GM19452 (cell line): ENCODE data around the gene COLEC11.
"Not testable (repeated sequence)": the region's sequence is repeated elsewhere in the genome, so short reads cannot be mapped to it uniquely, and the experiment has no call there.

Source experiments
- ATAC-seq: cut with Tn5 transposase; IDR thresholded peaks from one replicate; pipeline ENCODE4 v1.9.1; 2021; ENCODE audit not compliant: unreplicated experiment

COLEC11 gene

DNA sequence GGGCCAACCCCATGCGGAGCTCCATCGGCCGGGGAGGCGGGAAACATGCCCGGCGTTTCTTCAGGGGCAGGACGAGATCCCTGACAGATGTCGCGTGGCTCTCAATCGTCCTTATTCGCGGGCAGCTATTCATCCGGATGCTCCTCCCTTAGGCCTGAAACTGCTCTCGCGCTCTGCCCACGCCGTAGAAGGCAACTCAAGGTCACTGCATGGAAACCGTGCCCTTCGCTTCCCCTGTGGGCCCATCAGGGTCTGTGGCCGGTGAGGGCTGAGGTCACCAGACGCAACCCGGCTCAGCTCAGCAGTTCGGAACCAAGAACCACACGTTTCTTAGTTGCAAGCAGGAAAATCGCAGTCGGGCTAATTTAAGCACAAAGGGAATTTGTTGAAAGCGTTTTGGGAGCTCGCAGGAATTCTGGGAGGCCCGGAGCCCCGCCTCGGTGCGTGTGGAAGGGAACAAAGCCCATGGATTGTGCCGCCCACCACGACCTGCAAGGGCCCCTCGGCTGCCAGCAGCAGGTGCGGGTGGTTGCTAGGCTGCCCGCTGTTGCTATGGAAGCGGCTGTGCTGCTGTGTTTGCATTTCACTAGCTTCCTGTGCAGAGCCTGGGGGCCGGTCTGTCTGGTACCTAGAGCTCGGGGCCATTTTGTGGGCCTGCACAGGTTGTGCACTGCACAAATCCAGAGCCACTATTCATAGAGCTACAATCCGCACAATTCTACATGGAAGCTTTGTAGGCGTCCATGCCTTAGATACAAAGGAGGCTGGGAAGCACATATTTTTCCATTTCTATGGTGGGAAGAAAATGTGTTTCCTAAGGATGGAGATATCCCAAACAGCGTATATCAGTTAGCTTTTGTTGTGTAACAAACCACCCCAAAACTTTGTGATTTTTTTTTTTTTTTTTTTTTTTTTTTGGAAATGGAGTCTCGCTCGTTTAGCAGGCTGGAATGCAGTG is 57.1 kb downstream of the COLEC11 start:
- peak; percentile 78 for ATAC-seq

DNA sequence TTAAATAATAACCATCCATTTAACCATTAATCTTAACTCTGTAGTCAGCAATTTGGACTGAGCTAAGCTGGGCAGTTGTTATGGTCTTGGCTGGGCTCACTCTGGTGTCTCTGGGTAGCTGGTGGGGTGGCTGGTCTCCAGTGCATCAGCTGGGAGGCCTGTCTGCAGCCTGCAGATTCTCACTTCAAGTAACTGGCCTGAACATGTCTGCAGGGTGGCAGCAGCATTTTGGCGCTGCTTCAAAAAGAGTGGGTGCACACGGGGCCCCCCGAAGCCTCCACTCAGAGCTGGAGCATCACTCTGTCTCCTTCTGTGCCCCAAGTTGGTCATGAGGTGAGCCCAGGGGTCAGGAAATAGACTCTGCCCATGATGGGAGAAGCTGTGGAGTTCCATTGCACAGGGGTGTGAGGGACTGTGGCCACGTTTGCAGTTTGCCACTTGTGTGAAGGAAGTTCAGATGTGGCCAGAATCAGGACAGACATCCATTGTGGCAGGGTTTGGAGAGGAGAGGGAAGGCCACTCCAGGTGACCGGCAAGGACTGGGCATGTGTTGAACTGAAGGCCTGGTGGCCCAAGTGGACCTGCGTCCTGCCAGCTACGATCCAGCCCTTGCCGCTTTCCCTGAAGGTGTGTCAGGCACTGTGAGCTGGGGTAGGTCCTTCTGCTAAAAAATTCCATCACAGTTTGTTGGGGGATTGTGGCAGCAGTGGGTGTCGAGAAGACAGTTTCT is 58.1 kb downstream of the COLEC11 start:
- ATAC-seq, result no peak

DNA sequence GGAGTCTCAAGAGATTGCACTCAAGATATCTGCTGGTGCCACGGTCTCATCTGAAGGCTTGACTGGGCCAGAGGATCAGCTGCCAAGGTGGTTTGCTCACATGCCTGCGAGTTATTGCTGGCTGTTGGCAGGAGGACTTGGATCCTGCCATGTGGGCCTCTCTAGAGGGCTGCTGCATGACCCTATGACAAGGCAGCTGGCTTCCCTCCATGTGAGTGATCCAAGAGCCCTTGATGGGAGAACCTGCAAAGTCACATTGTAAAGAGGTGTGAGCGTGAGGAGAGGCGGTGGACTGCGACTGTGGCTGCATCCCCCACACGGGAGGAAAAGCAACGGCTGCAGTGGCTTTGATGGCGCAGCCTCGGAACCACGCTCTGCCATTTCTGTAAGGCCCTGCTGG is 59.1 kb downstream of the COLEC11 start:
- ATAC-seq, result no peak

DNA sequence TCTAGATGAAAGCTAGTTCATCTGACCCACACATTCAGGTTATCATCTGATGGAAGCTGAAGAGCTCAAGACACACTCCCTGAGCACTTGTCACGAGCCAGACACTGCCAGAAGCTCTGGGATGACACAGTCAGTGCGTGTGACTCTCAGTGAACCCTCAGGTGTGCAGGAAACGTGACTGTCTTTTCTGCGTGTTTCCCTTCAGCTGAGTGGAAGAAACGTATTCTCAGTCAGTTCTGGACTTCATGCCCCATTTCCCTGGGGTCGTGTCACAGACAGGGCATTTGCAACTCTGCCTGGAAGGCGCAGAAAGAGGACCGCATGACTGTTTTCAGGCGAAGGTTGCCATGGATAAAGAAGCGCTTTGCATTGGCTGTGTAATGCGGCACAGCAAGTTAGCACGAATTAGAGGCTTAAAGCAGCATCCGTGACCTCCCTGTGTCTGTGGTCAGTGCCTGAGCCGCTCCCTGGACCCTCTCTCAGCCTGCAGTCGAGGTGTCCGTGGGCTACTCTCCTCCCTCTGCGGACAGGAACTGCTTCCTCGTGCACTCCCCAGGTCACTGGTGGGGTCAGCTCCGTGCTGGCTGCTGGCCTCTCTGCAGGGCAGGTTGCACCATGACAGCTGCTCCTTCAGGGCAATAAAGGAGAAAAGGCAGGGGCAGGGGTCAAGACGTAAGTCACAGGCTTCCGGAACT is 59.8 kb downstream of the COLEC11 start:
- no peak for ATAC-seq

DNA sequence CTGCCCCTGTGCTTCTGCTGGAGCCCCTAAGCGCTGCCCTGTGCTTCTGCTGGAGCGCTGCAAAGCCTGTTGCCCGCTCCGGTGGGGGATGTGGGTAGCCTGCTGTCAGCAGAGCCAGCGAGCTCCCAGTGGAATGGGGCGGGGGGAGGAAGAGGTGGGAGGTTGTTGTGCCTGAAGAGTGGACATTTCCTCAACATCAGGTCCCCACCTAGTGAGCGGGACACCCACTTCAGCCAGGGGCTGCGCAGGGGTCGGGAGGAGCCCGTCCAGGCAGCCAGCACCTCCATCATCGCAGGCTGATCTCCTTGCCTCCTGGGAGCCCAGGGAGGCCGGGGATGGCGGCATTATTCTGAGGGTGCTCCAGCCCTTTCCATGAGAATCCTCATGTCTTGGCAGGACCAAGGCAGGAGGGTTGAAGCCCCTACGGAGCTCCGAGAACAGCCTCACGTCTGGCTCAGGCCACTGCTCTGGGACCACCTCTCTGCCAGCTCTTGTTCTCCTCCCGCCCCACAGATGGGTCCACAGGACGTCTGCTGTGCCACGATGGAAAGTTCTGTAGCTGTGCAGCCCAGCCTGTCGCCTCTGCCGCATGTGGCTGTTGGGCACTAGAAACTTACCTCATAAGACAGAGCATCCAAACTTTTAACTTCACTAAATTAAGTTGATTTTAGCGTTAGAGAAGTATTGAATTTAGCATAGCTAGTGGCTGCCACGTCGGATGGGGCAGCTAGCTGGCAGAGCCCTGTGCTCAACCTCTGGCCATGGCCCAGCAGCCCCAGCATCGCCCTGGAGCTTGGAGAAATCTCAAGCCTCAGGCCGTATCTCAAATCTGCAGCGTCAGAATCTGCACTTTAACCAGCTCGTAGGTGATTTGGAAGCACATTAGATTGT is 61.2 kb downstream of the COLEC11 start:
- ATAC-seq, result no peak

DNA sequence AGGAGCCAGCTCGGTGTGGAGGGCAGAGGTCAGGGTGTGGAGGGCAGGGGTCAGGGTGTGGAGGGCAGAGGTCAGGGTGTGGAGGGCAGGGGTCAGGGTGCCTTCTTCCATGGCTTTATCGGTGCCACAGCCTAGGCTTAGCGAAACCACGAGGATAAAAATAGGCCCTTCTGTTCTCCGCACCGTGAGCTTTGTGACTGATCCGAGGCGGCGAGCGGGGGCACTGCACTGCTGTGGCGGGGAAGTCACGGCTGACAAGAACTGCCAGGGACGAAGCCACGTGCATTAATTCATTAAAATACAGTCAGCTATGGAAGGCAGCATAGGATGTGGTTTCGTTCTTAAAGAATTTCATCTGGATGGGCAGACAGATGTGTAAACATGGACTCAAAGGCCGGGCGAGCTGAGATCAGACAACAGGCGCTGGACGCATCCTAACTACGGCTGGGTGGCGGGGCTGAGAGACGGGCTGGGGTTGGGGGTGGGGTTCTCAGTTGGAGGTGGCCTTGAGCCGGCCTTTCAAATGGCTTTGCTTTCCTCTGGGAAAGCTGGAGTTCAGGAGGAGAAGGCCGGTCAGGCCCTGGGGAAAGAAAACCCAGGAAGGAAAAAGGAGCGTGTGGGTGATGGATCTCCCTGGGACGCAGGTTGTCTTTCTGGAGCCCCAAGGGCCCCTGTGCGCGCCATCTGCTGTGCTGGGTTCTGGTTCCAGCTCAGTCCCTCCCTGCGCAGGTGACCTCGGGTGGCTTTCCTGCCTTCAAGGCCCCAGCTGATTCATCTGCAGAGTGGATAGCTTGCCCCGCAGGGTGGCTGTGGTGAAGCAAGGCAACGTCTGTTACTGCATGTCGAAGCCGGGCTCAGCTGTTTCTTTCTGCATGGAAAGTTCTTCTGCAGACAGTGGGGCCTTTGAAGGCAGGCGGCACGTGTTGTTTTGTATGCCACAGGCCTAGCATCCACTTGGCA is 62.1 kb downstream of the COLEC11 start:
- no peak for ATAC-seq

DNA sequence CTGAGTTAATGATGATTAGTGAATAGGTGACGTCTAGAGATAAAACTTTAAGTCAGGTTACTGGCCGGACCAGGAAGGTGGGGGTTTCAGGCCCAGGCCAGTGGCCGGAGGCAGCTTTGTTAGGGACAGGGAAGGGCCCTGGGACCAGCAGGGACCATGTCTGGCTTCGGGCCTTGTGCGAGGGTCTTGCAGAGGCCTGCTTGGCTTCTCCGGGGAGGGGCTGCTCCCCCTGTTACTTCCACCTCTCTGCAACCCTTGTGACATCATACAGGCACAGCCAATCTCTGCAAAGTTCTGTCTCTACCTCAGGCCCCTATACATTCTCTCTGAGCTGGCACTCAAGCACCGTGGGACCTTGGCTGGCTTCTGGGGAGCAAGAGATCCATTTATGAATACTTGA is 63.0 kb downstream of the COLEC11 start, which contains the start of gene ALLC:
ALLC (plus strand) TSS at position 320 of the 400 bp plus-strand sequence. CDS start 12,958 bp downstream, outside the sequence.
- ATAC-seq, result no peak

DNA sequence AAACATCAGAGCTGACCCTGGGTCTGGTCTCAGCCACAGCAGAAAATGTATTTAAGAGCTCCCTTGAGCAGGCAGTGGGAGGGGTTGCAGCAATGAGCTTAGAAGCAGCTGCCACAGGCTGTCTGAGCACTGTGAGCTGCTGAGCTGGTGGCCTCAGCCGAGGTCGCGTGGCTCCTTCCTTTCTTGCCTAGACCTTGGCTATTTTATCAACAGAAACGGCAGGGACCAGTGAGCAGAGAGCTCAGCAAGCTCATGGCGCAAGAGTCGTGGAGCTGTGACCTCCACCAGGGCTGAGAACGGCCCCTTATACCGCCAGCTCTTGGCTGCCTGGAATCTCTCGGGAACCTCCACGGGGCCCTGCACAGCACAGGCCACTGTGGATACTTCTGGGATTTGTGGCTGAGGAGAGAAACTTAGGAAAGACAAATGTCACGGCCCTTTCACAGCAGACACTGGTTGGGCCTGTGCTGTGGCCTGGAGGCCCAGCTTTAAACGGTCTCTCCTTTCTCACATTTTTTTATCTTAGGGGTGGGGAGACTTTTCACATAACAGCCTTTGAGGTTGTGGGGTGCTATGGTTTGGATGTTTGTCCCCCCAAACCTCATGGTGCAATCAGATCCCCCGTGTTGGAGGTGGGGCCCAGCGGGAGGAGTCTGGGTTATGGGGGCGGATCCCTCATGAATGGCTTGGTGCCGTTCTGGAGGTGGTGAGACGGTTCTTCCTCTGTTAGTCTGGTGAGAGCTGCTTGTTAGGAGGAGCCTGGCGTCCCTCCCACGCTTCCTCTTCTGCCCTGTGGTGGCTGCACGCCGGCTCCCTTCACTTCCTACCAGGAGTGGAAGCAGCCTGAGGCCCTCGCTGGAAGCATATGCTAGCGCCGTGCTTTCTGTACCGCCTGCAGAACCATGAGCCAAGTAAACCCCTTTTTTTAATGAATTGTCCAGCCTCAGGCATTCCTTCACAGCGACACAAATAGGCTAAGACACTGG is 64.8 kb downstream of the COLEC11 start:
- ATAC-seq, result no peak

DNA sequence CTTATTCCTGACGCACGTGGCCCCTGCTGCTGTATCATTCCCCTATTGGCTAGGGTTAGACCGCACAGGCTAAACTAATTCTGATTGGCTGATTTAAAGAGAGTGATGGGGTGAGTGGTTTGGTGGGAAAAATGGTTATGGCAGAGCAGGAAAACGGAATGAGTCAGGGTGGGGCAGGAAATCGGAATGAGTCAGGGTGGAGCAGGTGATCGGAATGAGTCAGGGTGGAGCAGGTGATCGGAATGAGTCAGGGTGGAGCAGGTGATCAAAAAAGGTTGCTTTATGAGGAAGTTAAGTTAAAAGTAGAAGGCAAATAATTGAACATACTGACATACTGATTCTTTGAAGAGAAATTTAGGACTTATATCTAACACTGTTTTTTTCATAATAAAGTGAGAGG is 65.7 kb downstream of the COLEC11 start:
- ATAC-seq, result not testable (repeated sequence)

DNA sequence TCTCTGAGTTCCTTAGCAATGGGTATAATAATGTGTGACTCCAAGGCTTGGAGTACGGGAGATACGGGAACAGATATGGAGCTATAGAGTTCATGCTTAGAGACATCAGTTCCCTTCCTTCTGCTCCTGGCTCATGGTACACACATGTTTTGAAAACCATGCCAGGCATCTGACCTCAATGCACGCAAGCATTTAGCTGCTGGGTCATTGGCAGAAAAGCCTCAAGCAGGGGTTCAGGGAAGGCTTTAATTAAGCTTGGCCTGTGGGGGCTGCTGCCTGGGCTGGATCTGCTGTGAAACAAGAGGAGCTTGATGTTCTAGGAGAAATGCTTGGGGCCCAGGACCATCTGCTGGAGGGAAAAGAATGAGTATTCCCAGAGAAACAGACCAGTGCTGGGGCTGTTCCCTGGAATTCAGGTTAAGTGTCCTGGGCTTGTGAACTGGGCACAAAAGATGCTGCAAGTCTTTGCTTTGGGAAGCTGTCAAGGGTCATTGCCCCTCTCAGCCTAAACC is 66.3 kb downstream of the COLEC11 start:
- no peak for ATAC-seq

DNA sequence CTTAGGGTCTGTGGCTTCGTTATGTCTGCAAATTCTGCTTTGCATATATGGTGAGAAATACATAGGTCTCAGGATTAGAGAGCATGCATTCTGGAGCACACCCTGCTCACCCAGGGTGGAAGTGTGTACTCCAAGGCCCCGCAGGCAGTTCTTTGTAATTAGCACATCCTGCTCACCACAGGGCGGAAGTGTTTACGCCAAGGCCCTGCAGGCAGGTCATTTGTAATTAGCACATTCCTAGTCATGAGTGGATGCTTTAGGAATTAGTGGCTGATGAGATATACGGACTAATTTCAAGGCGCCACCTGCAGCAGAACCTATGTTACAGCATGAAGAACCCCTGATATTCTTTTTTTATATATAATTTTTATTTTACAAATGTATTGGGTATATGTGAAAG is 67.3 kb downstream of the COLEC11 start:
- no peak for ATAC-seq

DNA sequence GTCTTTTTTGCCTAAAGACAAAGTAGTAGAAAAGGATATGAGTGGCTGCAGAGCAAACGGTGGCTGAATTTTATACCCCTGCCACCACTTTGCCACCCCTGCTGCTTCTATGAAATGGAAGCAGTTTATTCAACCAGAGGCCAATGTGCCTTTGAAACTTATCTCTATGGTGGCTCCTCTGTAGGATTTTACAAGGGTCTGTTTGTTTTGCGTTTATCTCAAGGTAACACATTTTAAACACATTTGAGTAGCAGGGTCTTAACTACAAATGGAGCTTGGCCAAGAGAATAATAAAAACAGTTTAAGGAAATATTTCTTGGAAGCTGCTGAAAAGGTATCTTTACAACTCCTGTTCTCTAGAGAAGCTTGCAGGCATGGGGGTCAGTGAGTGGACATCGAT is 69.2 kb downstream of the COLEC11 start:
- no peak for ATAC-seq

DNA sequence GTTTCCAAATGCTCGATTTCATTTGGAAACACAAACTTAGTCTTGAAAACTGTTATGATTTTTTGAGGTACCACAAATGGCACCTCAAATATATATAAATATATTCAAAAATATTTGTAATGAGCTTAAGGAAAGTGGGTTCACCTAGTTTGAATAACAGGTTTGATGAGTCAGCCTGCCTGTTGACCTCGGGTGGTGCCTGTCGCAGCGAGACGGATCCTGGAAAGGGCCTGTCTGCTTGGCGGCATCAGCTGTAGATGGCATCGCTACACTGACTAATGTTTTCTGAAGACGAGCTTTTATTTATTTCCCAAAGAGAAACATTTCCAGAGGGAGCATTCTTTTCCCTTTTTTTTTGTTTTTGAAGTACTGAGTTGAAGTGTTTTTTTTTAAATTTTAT is 70.0 kb downstream of the COLEC11 start:
- ATAC-seq, result no peak

DNA sequence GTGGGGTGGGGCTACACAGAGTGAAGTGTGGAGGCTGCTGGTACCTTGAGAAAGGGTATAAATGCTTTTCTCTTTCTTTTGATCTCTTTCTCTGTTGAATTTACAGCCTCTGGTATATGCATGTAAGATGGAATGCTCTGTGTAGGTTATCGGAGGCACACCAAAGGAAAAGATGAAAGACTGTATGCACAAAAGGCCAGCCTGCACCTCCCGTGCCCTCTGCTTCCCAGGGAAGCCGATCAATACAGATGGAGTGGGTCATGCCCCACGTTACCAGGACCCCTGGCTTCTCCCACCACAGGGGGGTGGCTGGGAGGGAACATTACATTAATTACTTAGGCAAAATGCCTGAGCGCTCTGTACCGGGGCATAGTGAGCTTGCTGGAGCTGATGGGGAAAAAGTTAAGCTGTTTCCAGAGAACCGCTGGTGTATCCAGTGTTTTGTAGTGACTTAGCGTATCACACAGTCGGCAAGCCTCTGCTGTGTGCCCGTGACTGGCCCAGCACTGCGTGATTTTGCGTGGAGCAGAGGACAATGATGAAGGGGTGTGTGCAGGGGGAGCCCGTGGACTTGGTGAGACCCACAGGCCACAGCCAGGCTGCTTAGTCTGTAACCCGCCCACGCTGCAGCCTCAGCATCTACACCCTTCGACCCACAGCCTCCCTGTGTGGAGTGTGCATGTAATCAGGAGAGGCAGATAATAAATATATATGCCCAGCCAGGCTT is 71.1 kb downstream of the COLEC11 start:
- ATAC-seq, result no peak

DNA sequence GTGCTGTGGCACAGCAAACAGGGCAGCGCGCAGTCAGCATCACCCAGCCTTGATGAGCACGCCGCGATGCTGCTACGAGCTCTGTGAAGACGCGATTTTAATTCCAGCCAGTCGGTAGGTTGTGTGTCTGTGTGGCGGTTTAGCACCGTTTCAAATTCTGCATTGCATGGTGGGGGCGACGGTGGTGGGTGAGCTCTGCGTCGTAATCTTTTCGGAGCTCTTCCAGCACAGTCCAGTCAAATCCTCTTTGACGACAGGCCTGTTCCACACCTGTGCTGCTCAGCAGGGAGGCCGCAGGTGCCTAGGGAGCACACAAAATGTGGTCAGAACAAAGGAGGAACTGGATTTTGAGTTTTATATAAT is 71.7 kb downstream of the COLEC11 start:
- ATAC-seq, result no peak

DNA sequence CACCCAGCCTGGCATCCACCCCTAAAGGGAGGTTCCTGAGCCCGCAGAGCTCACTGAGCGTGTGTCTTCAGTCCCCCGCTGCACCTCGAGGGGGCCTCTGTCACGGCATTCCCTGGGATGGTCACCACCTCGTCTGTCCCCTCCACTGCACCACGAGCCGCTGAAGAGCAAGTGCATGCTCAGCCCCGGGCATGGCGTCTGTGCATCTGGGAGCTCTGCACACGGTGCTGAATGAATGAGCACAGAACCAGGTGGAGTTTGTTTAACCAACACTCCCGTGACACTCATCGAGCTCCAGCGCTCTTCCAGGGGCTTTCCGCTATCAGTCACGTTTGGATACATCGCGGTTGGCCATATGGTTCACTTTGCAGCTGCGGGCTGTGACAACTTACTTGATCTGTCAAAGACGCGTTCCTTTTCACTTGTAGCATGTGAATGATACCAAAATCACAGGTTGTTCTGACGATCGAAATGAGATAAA is 72.3 kb downstream of the COLEC11 start:
- no peak for ATAC-seq

DNA sequence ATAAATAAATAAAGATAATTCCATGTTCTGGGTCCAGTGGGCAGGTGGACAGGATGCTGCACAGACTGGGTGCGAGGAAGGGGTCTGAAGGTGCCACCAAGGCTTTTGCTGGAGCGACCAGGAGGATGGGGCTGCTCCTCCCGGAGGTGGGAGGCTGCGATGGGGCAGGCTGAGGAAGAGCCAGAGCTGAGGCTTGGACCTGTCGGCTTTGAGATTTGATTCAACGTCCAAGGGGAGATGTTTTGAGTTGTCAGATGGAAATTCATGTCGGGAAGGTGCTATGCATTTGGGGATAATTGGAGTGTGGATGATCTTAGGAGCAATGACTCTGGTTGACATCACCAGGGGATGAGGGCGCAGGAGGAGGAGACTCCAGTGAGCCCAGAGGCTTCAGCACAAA is 74.7 kb downstream of the COLEC11 start:
- no peak for ATAC-seq
